HG02759 (cell line): ENCODE measurements around the gene OR9G4.

Experiments used
- ATAC-seq: cut with Tn5 transposase; IDR thresholded peaks from one replicate; pipeline ENCODE4 v1.9.1; 2021; ENCODE audit warnings: mild to moderate bottlenecking, moderate library complexity; ENCODE audit not compliant: unreplicated experiment

OR9G4 gene

DNA sequence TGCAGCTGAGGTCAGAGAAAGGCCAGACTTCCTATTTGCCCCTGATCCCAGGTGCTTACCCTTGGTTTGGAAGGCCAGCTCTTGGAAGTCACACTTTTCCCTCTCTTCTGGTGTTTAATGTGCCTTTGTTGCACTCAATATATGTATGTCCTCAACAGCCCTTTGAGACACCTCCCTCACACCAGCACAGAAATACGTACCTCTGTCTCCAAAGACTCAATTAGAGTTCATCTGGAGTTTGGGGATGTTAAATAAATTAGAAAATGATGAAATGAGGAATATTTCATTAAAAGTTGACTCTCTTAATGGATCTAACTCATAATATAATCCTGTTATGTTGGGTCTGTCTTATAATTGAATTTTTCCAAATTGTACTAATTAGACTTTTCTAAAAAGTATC lies at the start of gene OR9G4:
OR9G4 (minus strand) TSS at position 101 of the 400 bp plus-strand sequence. CDS start 4,931 bp downstream, outside the sequence.
- no peak for ATAC-seq

DNA sequence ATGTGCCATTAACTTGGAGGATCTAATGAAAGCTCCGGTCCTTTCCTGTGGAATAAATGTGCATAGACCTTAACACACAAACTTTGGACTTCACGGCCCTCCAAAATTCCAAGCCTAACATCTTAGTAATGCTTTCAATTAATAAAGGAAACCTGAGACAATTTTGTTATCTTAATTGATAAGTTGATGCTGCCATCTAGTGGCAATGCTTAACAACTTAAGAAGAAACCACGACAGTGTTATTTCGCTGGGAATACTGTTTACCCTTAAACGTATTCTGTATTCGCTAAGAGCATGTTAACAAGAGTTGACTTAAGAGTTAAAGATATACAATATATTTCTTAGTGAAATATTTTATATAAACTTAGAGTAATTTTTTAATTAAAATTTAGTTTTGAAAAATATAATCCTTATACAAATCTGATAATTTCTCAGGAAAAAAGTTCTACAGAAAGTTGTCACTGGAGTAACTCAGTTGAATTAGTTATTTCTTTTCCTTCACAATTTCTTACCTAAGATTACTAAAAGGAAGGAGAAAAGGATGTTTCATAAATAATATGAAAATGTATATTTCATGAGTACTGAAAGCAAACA lies 35.0 kb upstream of the OR9G4 start:
- ATAC-seq: no peak

DNA sequence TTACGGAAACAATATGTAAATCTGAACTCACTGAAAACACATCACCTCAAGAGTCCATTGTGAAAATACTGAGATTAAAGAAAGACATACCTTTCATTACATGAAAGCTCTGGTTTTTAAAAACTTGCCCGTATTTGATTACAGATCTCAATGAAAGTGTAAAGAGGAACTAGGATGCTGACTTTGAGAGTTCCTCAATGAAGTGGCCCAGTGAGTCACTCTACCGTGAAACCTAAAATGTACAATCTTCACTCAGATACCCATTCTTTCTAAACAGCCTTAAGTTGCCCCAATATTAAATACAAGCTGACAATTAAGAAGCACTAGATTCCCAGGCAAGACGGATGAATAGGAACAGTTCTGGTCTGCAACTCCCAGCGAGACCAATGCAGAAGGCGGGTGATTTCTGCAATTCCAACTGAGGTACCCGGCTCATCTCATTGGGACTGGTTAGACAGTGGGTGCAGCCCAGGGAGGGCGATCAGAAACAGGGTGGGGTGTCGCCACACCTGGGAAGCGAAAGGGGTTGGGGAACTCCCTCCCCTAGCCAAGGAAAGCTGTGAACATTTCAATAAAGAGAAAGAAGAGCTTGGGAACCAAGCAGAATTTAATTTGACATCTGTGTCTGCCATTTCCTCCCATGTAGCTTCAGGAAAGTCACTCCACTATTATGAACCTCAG lies 33.8 kb upstream of the OR9G4 start:
- ATAC-seq: peak; percentile 76

DNA sequence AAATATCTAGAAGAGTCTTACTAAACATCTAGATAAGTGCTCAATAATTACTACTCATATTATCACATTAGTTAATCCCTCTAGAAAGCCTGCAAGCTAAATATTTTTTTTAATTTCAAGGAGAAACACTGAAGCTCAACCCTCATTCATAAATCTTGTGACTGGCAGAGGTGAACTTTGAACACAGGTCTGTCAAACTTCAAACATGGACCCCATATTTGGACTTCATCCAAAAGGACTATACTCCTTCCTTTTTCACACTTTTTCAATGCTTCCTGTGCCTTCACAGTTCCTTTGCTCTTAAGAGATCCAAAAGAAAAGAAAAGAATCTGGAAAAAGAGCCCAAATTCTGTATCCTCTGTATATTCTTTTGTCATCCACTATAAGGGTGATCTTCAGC lies 28.3 kb upstream of the OR9G4 start:
- no peak for ATAC-seq

DNA sequence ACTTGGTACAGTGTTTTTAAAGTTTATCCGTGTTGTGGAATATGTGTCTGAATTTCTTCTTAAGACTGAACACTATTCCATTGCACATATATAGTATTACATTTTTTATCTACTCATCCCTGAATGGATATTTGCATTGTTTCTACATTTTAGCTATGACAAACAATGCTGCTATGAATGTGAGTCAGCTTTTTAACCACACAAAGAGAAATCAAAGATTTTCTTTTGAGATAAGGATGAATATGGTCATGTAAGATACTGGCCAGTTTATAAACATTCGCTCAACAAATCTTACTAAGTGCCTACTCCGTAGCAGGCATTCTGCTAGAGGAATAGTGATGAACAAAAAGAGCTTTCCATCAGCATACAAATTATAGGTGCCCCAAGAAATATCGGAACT lies 16.5 kb upstream of the OR9G4 start:
- no peak for ATAC-seq

DNA sequence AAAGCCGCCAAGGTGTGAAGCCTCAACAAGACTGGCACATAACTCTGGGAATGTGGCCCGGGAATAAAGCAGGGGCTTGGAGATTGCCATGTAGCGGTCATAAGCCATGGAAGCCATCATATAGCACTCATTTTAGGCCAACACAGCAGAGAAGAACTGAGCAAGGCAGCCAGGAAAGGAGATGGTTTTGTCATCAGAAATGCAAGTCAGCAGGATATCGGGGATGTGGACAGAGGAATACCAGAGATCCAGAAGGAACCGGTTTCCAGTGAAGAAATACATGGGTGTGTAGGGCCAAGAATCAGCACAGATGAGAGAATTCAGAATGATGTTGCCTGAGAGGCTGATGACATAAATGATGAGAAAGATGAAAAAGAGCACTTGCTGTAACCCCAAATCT lies 3.0 kb upstream of the OR9G4 start:
- no peak for ATAC-seq

DNA sequence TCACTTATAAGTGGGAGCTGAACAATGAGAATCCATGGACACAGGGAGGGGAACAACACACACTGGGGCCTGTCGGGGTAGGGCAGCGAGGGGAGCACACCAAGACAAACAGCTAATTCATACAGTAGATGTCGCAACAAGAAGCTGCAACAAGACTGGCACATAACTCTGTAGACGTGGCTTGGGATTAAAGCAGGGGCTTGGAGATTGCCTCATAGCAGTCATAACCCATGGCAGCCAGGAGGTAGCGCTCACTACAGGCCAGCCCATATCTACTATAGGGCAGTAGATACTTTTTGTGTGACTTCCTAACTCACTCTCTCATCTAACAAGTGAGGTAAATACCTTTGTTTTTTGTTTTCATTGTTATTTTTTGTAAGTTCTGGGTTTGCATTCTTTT lies 1.7 kb upstream of the OR9G4 start:
- ATAC-seq: no peak

DNA sequence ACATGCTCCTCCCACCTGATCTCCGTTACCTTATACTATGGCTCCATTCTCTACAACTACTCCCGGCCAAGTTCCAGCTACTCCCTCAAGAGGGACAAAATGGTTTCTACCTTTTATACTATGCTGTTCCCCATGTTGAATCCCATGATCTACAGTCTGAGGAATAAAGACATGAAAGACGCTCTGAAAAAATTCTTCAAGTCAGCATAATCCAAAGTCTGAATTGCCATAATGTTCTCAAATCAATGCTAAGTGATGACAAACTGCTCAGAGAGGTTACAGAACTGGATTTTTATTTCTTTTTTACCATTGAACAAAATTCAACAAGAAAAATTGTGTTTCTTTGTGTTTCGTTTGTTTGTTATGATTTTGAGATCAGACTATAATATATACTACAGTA lies 7.6 kb downstream of the OR9G4 start:
- no peak for ATAC-seq

DNA sequence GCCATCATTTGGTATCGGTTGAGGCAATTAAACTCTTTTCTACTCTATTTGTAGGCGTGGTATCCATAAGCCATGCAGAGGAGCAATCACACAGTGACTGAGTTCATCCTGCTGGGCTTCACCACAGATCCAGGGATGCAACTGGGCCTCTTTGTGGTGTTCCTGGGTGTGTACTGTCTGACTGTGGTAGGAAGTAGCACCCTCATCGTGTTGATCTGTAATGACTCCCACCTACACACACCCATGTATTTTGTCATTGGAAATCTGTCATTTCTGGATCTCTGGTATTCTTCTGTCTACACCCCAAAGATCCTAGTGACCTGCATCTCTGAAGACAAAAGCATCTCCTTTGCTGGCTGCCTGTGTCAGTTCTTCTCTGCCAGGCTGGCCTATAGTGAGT lies 8.4 kb downstream of the OR9G4 start:
- ATAC-seq: no peak

DNA sequence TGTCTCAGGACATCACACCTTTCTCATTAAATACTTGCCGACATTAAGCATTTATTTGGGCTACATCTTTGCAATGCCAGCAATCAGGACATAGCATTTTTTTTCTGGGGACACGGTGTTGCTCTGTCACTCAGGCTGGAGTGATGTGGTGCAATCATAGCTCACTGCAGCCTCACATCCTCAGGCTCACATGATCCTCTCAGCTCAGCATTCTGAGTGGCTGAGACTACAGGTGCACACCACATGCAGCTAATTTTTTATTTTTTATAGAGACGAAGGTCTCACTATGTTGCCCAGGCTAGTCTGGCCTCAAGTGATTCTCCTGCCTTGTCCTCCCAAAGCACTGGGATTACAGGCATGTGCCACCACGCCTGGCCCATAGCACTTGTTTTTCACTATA lies 28.0 kb downstream of the OR9G4 start:
- ATAC-seq: no peak

DNA sequence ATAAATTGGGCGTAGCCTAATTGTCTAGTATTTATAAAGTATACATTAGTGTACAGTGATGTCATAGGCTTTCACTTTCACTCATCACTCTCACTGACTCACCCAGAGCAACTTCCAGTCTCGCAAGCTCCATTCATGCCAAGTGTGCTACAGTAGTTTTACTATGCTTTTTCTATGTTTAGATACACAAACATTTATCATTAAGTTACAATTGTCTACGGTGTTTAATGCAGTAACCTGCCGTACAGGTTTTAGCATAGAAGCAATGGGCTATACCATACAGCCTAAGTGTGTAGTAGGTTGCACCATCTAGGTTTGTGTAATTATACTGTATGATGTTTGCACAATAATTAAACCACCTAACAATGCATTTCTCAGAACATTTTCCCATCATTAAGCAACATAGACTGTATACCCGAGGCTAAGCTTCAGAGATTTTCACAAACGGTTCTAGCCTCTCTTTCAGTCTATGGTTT lies 32.1 kb downstream of the OR9G4 start:
- ATAC-seq: no peak

DNA sequence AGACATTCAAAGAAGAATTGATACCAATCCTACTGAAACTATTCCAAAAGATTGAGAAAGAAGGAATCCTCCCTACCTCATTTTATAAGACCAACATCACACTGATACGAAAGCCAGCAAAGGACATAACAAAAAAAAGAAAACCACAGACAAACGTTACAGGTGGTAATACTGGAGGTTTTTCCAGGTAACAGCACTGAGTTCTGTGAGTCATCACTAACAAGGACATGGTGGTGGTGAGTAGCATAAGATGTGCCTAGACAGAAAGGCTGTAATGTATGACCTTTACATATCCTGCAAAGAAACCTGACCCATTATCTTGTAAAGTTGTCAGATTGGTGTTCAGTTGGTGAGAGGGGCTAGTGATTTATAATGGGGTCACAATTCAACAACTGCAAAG lies 34.3 kb downstream of the OR9G4 start:
- no peak for ATAC-seq

DNA sequence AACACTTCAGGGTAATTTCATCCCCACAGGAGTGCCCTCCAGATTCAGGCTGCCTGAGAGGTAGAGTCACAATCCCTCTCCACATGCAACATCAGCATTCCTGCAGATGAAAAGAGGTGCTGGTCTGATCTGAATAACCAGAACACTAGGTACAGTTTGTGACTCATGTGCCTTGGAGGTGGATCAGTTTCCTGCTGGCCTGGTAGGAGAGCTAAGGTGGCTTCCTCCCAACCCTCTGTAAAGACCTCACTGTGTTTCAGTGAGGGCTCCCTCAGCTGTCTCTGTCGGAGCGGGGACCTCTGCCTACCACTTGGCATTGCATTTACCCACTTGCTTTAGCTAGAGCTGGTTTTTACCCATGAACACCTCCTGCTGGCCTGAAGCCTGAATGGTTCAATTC lies 42.0 kb downstream of the OR9G4 start:
- ATAC-seq: no peak

DNA sequence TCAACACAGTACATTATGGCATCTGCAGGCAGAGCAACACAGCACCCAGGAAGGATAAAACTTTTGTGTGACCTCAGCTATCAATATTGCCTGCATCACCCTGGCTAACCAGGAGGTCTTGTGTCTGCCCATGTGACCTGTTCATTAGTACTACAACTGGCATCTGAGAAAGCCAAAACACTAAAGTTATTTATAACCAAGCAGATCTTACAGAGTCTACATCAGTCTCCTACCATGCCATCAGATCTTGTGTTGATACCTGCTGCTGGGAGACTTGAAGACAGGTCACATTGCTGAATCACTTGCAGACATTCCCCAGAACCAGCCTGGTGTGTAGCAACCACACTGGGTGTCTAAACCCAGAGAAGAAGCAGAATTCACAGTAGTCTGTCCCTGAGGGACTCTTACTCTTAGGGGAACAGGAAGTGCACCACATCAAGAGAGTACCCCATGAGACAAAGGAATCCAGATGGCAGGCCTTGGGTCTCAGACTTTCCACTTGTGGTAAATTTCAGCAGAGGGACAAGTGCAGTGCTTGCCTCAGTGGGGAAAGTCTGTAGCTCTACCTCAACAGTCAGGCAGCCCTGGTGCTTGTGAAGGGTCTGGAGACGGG lies 42.6 kb downstream of the OR9G4 start:
- ATAC-seq: no peak

DNA sequence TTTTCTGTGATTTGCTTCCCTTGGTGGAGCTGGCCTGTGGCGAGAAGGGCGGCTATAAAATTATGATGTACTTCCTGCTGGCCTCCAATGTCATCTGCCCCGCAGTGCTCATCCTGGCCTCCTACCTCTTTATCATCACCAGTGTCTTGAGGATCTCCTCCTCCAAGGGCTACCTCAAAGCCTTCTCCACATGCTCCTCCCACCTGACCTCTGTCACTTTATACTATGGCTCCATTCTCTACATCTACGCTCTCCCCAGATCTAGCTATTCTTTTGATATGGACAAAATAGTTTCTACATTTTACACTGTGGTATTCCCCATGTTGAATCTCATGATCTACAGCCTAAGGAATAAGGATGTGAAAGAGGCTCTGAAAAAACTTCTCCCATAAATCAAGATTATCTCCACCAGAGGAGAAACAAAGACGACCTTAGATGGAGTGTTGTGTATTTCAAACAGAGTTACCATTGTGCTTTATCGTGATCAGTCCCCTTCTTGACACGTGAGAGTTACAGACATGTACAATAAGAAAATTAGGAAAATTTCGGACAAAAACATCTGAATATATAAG lies 47.5 kb downstream of the OR9G4 start:
- ATAC-seq: no peak

DNA sequence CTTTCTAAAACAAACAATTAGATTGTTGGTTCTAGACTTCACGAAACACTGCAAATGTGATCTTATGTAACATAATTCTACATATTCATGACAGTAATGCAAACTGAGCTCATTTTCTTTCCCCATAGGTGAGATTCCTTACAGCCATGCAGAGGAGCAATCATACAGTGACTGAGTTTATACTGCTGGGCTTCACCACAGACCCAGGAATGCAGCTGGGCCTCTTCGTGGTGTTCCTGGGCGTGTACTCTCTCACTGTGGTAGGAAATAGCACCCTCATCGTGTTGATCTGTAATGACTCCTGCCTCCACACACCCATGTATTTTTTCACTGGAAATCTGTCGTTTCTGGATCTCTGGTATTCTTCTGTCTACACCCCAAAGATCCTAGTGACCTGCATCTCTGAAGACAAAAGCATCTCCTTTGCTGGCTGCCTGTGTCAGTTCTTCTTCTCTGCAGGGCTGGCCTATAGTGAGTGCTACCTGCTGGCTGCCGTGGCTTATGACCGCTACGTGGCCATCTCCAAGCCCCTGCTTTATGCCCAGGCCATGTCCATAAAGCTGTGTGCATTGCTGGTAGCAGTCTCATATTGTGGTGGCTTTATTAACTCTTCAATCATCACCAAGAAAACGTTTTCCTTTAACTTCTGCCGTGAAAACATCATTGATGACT lies 48.1 kb downstream of the OR9G4 start:
- ATAC-seq: no peak

DNA sequence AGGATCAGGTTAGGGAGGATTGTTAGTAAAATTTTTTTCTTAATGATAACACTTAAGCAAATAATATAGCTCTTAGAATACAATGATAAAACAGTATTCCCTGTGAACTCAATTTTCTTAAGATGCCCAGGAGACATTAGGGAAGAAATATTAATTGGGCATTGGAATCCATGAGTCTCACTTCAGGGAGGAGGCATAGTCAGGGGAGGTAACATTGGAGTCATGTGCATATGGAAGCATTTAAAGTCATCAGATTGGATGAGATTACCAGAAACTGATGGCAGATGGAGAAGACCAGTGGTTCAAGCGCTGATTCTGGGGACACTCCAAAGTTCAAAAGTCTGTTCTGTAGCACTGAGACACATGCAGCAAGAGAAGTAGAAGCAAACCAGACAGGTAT lies 49.7 kb downstream of the OR9G4 start, which contains the start of gene OR9G1:
OR9G1 (plus strand) TSS at position 301 of the 400 bp plus-strand sequence. CDS start 1,293 bp downstream, outside the sequence.
- ATAC-seq: no peak

DNA sequence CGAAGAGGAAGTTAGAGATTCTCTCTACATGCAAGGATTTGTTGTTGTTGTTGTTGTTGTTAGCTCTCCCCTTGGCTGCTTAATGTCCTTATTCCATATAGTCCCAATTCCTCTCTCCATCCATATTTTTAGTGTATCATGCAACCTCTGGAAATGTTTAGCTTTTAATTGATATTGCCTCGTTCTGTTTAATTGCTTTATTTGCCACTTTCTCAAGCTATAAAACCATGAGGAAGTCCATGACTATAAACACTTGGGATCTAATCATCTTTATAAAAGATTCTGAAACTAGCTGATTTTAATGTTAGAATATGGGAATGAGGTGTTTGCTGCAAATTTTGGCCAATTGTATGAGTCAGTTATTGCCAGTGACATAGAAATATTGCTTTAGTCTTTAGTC lies 55.1 kb downstream of the OR9G4 start:
- ATAC-seq: no peak
